Prostate gland (tissue), 2 donors: ENCODE data around the gene CEP57L1. TPM values are rescaled to one million over a fixed set of nuclear protein-coding genes. Genes with fewer than 3 reads are reported as not detected.

Experiments
- DNase-seq: peaks from one replicate; pipeline ENCODE4 v3.0.0-alpha.2; 2019; ENCODE audit warnings: low spot score
- H3K27ac ChIP-seq, 2 donors: fragments of 200-600 bp; sonication (generic); 2 replicates each; pipeline ENCODE4 v1.5.1; 2017 to 2019
- H3K27me3 ChIP-seq: fragments of 200-600 bp; sonication (generic); replicated peaks from 2 replicates; pipeline ENCODE4 v1.5.1; 2019; ENCODE audit not compliant: insufficient read depth
- H3K36me3 ChIP-seq, 2 donors: fragments of 200-600 bp; sonication (generic); 1 replicate in 1 of 2; 2 replicates in 1 of 2; pipeline versions ENCODE4 v1.5.1 to v1.8.1; 2017 to 2019
- H3K4me1 ChIP-seq: fragments of 200-600 bp; sonication (generic); replicated peaks from 2 replicates; pipeline ENCODE4 v1.5.1; 2019
- H3K4me3 ChIP-seq, 2 donors: fragments of 200-600 bp; sonication (generic); 2 replicates each; pipeline ENCODE4 v1.5.1; 2017 to 2019
- H3K9me3 ChIP-seq: fragments of 200-600 bp; sonication (generic); 2 replicates; pipeline ENCODE4 v1.5.1; 2017
- POLR2A ChIP-seq: fragments of 450-650 bp; IDR thresholded peaks from one replicate; pipeline ENCODE4 v1.6.1; 2016; ENCODE audit warnings: antibody characterized with exemption, mild to moderate bottlenecking
- POLR2AphosphoS5 ChIP-seq: sonication (generic); formaldehyde crosslinking; IDR thresholded peaks from one replicate; pipeline ENCODE4 v1.6.1; 2017; ENCODE audit warnings: antibody characterized with exemption
- WGBS: methylation state at CpG from one replicate; pipeline ENCODE4 v1.1.5; 2018; 5-methylcytosine and 5-hydroxymethylcytosine counted together
- intact Hi-C: fragments of 100-400 bp; cut with DNase I; formaldehyde crosslinking; loops from one replicate; pipeline ENCODE4 v1.14.2; 2022
- total RNA-seq, 2 donors: library from RNA; depleted of rRNA; stranded (reverse); fragments of >200 nt; gene quantifications; one replicate each; pipeline ENCODE4 v1.1.0, GENCODE V29; 2016
- TF ChIP-seq, protein P1 (sequence below), 4 experiments: fragments of 200-600 bp in 2 of 4; fragments of 450-650 bp in 2 of 4; sonication (generic) in 2 of 4; IDR thresholded peaks; 1 replicate in 3 of 4; 2 replicates in 1 of 4; pipeline ENCODE4 v1.5.1; 2016 to 2019; ENCODE audit warnings: antibody characterized with exemption in 4 of 4, mild to moderate bottlenecking in 2 of 4, moderate library complexity in 2 of 4

CEP57L1 gene
- total RNA-seq, 2 donors from 2014 or later = 9.9 to 11.8 TPM

DNA sequence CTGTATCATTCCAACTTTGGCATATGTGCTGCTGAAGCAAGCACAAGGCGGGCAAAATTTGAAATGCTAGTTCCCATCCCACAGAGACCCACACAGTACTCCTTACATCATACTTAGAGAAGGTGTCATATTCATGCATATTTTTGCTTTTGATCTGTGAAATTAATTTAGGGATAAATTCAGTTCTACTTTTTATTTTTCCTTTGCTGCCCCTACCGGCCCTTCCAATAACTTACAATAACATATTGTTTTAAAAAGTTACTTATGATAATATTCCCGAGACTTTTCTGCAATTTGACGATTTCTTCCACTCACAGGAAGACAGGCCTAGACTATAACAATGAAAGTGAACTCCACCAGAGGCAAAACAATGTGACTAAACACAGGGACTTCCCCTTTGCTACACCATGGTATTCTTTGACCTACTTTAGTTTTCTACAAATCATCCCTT lies 35.7 kb upstream of the CEP57L1 start:
- intact Hi-C loops = no loop called here
- H3K36me3 ChIP-seq = no peaks in the 10 kb centered on the region
- peaks cover 5% of the 10 kb centered on the region for H3K4me1 ChIP-seq
- no peaks in the 10 kb centered on the region for H3K27me3 ChIP-seq
- 61% methylated on average over 4 of the region's 4 CpGs for WGBS
- TF ChIP-seq, protein P1, sequence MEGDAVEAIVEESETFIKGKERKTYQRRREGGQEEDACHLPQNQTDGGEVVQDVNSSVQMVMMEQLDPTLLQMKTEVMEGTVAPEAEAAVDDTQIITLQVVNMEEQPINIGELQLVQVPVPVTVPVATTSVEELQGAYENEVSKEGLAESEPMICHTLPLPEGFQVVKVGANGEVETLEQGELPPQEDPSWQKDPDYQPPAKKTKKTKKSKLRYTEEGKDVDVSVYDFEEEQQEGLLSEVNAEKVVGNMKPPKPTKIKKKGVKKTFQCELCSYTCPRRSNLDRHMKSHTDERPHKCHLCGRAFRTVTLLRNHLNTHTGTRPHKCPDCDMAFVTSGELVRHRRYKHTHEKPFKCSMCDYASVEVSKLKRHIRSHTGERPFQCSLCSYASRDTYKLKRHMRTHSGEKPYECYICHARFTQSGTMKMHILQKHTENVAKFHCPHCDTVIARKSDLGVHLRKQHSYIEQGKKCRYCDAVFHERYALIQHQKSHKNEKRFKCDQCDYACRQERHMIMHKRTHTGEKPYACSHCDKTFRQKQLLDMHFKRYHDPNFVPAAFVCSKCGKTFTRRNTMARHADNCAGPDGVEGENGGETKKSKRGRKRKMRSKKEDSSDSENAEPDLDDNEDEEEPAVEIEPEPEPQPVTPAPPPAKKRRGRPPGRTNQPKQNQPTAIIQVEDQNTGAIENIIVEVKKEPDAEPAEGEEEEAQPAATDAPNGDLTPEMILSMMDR (IDR thresholded peaks at IDR 0.05) = no peak
- no peak for TF ChIP-seq POLR2AphosphoS5
- TF ChIP-seq POLR2A = no peak
- no peak overlapping the region for H3K27ac ChIP-seq
- DNase-seq = no peak
- H3K9me3 ChIP-seq = no peaks in the 10 kb centered on the region
- H3K4me3 ChIP-seq = no peak overlapping the region

DNA sequence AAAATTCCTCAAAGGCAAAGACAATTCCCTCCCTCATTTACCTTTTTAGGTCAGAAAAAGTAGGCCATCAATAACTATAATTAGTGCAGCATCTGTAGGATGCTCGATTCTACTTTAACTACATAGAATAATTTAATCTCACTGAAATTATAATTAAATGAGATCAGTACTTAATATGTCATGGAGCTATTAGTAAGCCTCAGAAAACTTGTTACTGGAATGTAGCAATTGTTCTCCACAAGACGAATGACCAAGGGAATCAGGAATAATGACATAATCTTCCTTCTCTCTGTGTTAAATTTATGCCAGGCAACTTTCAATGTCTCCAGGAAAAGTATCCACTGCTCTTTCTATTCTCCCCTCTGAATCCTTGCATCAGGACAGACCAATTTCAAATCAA lies 34.7 kb upstream of the CEP57L1 start:
- no peak overlapping the region for H3K27ac ChIP-seq
- H3K36me3 ChIP-seq = no peaks in the 10 kb centered on the region
- peaks cover 5% of the 10 kb centered on the region for H3K4me1 ChIP-seq
- no peak for TF ChIP-seq POLR2A
- TF ChIP-seq, protein P1 (IDR thresholded peaks at IDR 0.05) = no peak
- no peak for TF ChIP-seq POLR2AphosphoS5
- WGBS = 71% methylated on average over 2 of the region's 2 CpGs
- H3K27me3 ChIP-seq = no peaks in the 10 kb centered on the region
- no peak overlapping the region for H3K4me3 ChIP-seq
- intact Hi-C loops = no loop called here
- H3K9me3 ChIP-seq = no peaks in the 10 kb centered on the region
- DNase-seq = no peak

DNA sequence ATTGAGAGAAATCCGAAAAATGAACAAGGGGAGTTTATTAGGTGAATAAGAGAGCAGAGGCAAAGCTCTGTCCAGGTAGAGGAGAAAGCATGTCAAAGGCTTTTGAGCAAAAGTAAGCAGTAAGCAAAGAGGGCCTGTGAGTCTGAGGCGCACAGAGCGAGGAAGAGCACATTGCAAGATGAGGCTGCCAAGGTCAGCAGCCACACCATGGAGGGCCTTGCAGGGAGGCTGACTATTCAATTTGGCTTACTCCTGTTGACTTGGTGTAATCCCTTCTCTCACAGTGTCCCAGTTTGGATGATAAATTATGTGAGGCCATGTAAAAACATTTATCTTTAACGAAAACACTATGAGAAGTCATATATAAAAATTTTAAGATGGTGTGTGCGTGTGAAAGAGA lies 33.1 kb upstream of the CEP57L1 start:
- TF ChIP-seq POLR2AphosphoS5 (no peak), POLR2A (no peak)
- TF ChIP-seq, protein P1 (IDR thresholded peaks at IDR 0.05) = no peak
- Histone ChIP-seq H3K4me3 (no peak overlapping the region), H3K36me3 (no peaks in the 10 kb centered on the region), H3K27me3 (no peaks in the 10 kb centered on the region), H3K4me1 (peaks cover 5% of the 10 kb centered on the region), H3K27ac (no peak overlapping the region), H3K9me3 (no peaks in the 10 kb centered on the region)
- 86% methylated on average over 5 of the region's 5 CpGs for WGBS
- DNase-seq = no peak
- intact Hi-C loops = no loop called here

DNA sequence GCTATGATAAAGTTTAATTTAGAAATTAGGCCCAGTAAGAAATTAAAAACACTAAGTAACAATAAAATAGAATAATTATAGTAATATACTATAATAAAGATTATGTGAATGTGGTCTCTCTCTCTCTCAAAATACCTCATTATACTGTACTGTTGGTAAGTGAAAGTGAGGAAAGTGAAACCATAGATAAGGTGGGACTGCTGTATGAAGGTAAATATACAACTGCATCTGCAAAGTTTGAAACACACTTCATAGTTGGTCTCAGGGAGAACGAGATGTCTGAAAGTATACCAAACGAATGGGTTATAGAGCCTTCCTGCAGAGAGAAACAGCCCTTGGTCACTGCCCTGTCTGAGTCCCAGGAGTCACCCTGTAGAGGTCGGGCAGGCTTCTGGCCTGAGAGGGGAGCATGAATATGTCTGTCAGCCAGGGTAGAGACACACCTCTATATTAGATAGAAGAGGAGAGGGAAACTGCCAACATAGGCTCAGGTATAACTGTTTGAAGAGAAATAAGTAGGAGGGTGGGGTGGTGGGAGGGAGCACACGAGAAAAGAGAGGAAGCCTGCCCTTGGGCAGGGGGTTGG lies 32.4 kb upstream of the CEP57L1 start:
- H3K9me3 ChIP-seq = no peaks in the 10 kb centered on the region
- 88% methylated on average over 4 of the region's 4 CpGs for WGBS
- DNase-seq = no peak
- H3K27ac ChIP-seq = no peak overlapping the region
- intact Hi-C loops = no loop called here
- no peak overlapping the region for H3K4me3 ChIP-seq
- no peaks in the 10 kb centered on the region for H3K27me3 ChIP-seq
- TF ChIP-seq POLR2AphosphoS5 (no peak), POLR2A (no peak)
- TF ChIP-seq, protein P1 (IDR thresholded peaks at IDR 0.05) = no peak
- peaks cover 5% of the 10 kb centered on the region for H3K4me1 ChIP-seq
- no peaks in the 10 kb centered on the region for H3K36me3 ChIP-seq

DNA sequence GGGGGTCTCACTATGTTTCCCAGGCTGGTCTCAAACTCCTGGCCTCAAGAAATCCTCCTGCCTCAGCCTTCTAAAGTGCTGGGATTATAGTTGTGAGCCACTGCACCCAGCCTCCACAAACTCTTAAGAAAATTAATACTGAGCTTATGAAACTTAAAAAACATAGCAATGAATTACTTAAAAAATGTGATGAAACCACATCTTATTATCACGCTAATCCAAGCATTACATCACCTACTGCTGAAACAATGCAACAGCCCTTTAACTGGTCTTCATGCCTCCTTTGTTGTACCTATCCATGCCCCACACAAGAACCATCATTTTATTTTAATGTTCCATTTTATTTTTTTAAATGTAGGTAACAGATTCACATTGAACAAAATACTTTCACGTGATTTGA lies 25.6 kb upstream of the CEP57L1 start:
- WGBS = 93% methylated on average over 2 of the region's 2 CpGs
- TF ChIP-seq POLR2AphosphoS5 = no peak
- TF ChIP-seq, protein P1 (IDR thresholded peaks at IDR 0.05) = no peak
- TF ChIP-seq POLR2A = no peak
- no peak overlapping the region for H3K4me3 ChIP-seq
- no peaks in the 10 kb centered on the region for H3K4me1 ChIP-seq
- H3K9me3 ChIP-seq = no peaks in the 10 kb centered on the region
- H3K27ac ChIP-seq = no peak overlapping the region
- H3K27me3 ChIP-seq = no peaks in the 10 kb centered on the region
- H3K36me3 ChIP-seq = no peaks in the 10 kb centered on the region
- no peak for DNase-seq
- intact Hi-C loops = loop anchor here (5.0 to 10.0 kb wide), 4 partner anchors 65 to 527 kb away; partner anchors contain the start of gene ARMC2
